HepG2 (cell line): ENCODE measurements around the gene SMAP2. TPM values are rescaled to one million over a fixed set of nuclear protein-coding genes. Genes with fewer than 3 reads are reported as not detected.
A peak's percentile ranks its signal among the peaks of the same experiment; 100 is the strongest.
"Not testable (repeated sequence)": the region's sequence is repeated elsewhere in the genome, so short reads cannot be mapped to it uniquely, and the experiment has no call there.

ENCODE experiments used
- ATAC-seq: fragments of 200-7000 bp; cut with Tn5 transposase; 3 replicates; pipeline ENCODE4 v1.9.1; 2020; ENCODE audit warnings: mild to moderate bottlenecking, moderate library complexity
- BruUV-seq: library from RNA; stranded (reverse); fragments of 400-500 nt; replicated peaks from 2 replicates; lab custom pipeline; 2021; lab: Mats Ljungman, UMichigan
- CTCF ChIA-PET: fragments of 300-600 bp; formaldehyde crosslinking; extraction: SDS; loops from one replicate; lab custom pipeline; 2021; ENCODE audit warnings: low total read pairs, inconsistent platforms, low intra/inter-chr PET ratio; lab: Yijun Ruan, JAX
- POLR2A ChIA-PET: fragments of 350-600 bp; sonication (Branson Sonifier 250); formaldehyde crosslinking; loops from one replicate; lab custom pipeline; 2020; ENCODE audit warnings: antibody characterized with exemption, inconsistent platforms; lab: Yijun Ruan, JAX
- DNase-seq: peaks from one replicate; pipeline ENCODE4 v3.0.0-alpha.2; 2015; ENCODE audit warnings: low spot score
- FAIRE-seq: peaks from 3 replicates; lab custom pipeline; 2011; peaks lifted over from hg19 to GRCh38; lab: Jason Lieb, UNC
- H2AFZ ChIP-seq: one replicate; pipeline ENCODE4 v1.6.1; 2011; ENCODE audit warnings: low read length, inconsistent platforms
- H3K27ac ChIP-seq: fragments of 300-600 bp; 3 replicates; pipeline ENCODE4 v1.8.0; 2011; ENCODE audit warnings: mixed run types, mild to moderate bottlenecking, mixed read lengths, low read length, inconsistent platforms; ENCODE audit not compliant: insufficient read depth; ENCODE audit errors: extremely low read length
- H3K27me3 ChIP-seq, 2 experiments: fragments of 200-600 bp in 1 of 2; 2 replicates in 1 of 2; 3 replicates in 1 of 2; pipeline versions ENCODE4 v1.6.0 to v1.8.0; 2011; ENCODE audit warnings: low read length in 2 of 2, mild to moderate bottlenecking in 2 of 2, moderate library complexity in 2 of 2, inconsistent platforms in 1 of 2; ENCODE audit not compliant: insufficient read depth in 2 of 2, control insufficient read depth in 1 of 2
- H3K36me3 ChIP-seq, 2 experiments: fragments of 200-600 bp in 1 of 2; replicated peaks in 1 of 2; 2 replicates in 1 of 2; 3 replicates in 1 of 2; pipeline versions ENCODE4 v1.5.1 to v1.8.0; 2011; ENCODE audit warnings: low read length in 2 of 2, inconsistent platforms in 1 of 2; ENCODE audit not compliant: insufficient read depth in 2 of 2, control insufficient read depth in 1 of 2
- H3K4me1 ChIP-seq: 2 replicates; pipeline ENCODE4 v1.5.1; 2012; ENCODE audit warnings: low read length, inconsistent platforms; ENCODE audit not compliant: insufficient read depth
- H3K4me2 ChIP-seq: 2 replicates; pipeline ENCODE4 v1.6.0; 2011; ENCODE audit warnings: low read depth, low read length, inconsistent platforms
- H3K4me3 ChIP-seq, 3 experiments: fragments of 200-600 bp in 1 of 3; sonication (generic), shearing (Covaris generic) in 1 of 3; replicated peaks in 1 of 3; 2 replicates each; pipeline ENCODE4 v1.5.1; 2011 to 2016; ENCODE audit warnings: low read length in 3 of 3, inconsistent platforms in 2 of 3, low read depth in 2 of 3, mild to moderate bottlenecking in 2 of 3, control low read depth in 1 of 3, mixed read lengths in 1 of 3; ENCODE audit not compliant: insufficient read depth in 1 of 3
- H3K79me2 ChIP-seq: one replicate; pipeline ENCODE4 v1.6.1; 2011; ENCODE audit warnings: low read length, inconsistent platforms; ENCODE audit not compliant: insufficient read depth
- H3K9ac ChIP-seq: 2 replicates; pipeline ENCODE4 v1.6.0; 2011; ENCODE audit warnings: mild to moderate bottlenecking, low read depth, low read length, inconsistent platforms; ENCODE audit not compliant: insufficient read depth
- H3K9me3 ChIP-seq: 2 replicates; pipeline ENCODE4 v1.5.1; 2012; ENCODE audit warnings: mild to moderate bottlenecking, low read length
- H4K20me1 ChIP-seq: 2 replicates; pipeline ENCODE4 v1.6.0; 2011; ENCODE audit warnings: inconsistent platforms, mild to moderate bottlenecking, low read length, moderate library complexity; ENCODE audit not compliant: insufficient read depth
- HNRNPUL1 ChIP-seq: fragments of 200-400 bp; formaldehyde crosslinking; IDR thresholded peaks from 2 replicates; pipeline ENCODE4 v1.6.1; 2017; ENCODE audit warnings: low read depth, mild to moderate bottlenecking, low read length, moderate library complexity
- PAF1 ChIP-seq: IDR thresholded peaks from 2 replicates; pipeline ENCODE4 v1.6.1; 2016; ENCODE audit warnings: missing genetic modification reagents, missing compliant biosample characterization
- ZBTB38 ChIP-seq: sonication (generic); formaldehyde crosslinking; IDR thresholded peaks from 2 replicates; pipeline ENCODE4 v1.5.1; 2020; ENCODE audit warnings: mild to moderate bottlenecking, missing genetic modification reagents
- ZNF766 ChIP-seq: sonication (generic); formaldehyde crosslinking; IDR thresholded peaks from 2 replicates; pipeline ENCODE4 v1.5.0; 2020; ENCODE audit warnings: missing genetic modification reagents, borderline replicate concordance
- whole genome bisulfite sequencing: methylation state at CpG from one replicate; pipeline ENCODE4 v1.1.6; 2017; ENCODE audit warnings: low lambda C conversion rate; 5-methylcytosine and 5-hydroxymethylcytosine counted together
- in situ Hi-C: cut with HindIII; loops from 2 replicates; pipeline ENCODE4 v1.10.0; 2017; ENCODE audit warnings: low pct_unique_long_range_greater_than_20kb; ENCODE audit not compliant: extremely low pct_ligation_motif_present
- intact Hi-C: fragments of 100-400 bp; cut with micrococcal nuclease; formaldehyde crosslinking; loops from one replicate; pipeline ENCODE4 v1.10.0; 2022; ENCODE audit not compliant: unreplicated experiment
- polyA plus RNA-seq, 8 experiments: library from polyadenylated mRNA; depleted of rRNA in 3 of 8; stranded (reverse) in 7 of 8; unstranded in 1 of 8; fragments of >200 nt; fragmentation: Illumina TruSeq in 4 of 8; extraction: Trizol in 4 of 8; gene quantifications; 2 replicates each; pipeline versions ENCODE4 v1.2.1 to v1.2.3, GENCODE V29; 2011 to 2016; ENCODE audit warnings: low read depth in 4 of 8, missing spikeins in 1 of 8, mixed read lengths in 1 of 8; ENCODE audit not compliant: insufficient read depth in 1 of 8
- total RNA-seq, 5 experiments: library from RNA; depleted of rRNA; stranded (reverse); fragments of >200 nt; fragmentation: Illumina TruSeq; extraction: Trizol; gene quantifications; 2 replicates each; pipeline ENCODE4 v1.2.3, GENCODE V29; 2016; ENCODE audit warnings: low read depth in 1 of 5
- TF ChIP-seq, protein P1 (sequence below): sonication (generic); formaldehyde crosslinking; conservative IDR thresholded peaks from 2 replicates; pipeline ENCODE4 v1.4.0; 2020; ENCODE audit warnings: missing genetic modification reagents
- TF ChIP-seq, protein P2 (sequence below): sonication (generic); formaldehyde crosslinking; IDR thresholded peaks from 2 replicates; pipeline ENCODE4 v1.5.1; 2020; ENCODE audit warnings: mild to moderate bottlenecking, missing genetic modification reagents, moderate library complexity
- TF ChIP-seq, protein P3 (sequence below): sonication (generic); formaldehyde crosslinking; IDR thresholded peaks from 2 replicates; pipeline ENCODE4 v1.9.0; 2022; ENCODE audit warnings: missing genetic modification reagents, mild to moderate bottlenecking, borderline replicate concordance

SMAP2 gene
- total and polyA plus RNA-seq, 2 of the 13 experiments (the other 11 are each of a cell fraction or from before 2014, with no cell fraction given) = 19.0 to 22.3 TPM

DNA sequence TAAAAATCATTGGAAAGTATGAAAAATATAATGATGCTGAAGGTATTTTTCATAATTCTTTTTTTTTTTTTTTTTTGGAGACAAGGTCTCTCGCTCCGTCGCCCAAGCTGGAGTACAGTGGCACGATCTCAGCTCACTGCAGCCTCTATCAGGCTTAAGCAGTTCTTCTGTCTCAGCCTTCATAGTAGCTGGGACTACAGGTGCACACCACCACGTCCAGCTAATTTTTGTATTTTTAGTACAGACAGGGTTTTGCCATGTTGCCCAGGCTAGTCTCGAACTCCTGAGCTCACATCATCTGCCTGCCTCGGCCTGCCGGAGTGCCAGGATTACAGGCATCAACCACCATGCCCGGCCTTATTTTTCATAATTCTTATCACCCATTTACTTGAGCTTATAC is 13.3 kb downstream of the SMAP2 start:
- TF ChIP-seq HNRNPUL1 (no peak), PAF1 (CRISPR knock-in tag) (no peak), ZNF766 (CRISPR knock-in tag) (no peak)
- TF ChIP-seq, protein P1, sequence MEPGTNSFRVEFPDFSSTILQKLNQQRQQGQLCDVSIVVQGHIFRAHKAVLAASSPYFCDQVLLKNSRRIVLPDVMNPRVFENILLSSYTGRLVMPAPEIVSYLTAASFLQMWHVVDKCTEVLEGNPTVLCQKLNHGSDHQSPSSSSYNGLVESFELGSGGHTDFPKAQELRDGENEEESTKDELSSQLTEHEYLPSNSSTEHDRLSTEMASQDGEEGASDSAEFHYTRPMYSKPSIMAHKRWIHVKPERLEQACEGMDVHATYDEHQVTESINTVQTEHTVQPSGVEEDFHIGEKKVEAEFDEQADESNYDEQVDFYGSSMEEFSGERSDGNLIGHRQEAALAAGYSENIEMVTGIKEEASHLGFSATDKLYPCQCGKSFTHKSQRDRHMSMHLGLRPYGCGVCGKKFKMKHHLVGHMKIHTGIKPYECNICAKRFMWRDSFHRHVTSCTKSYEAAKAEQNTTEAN (CRISPR knock-in tag) = no peak
- Histone ChIP-seq H2AFZ (no peak overlapping the region), H3K4me1 (peaks cover 92% of the 10 kb centered on the region), H3K27me3 (no peaks in the 10 kb centered on the region), H3K79me2 (peaks cover 73% of the 10 kb centered on the region), H3K27ac (no peak overlapping the region), H3K4me3 (no peak overlapping the region), H3K4me2 (no peak overlapping the region), H4K20me1 (no peaks in the 10 kb centered on the region), H3K36me3 (no peaks in the 10 kb centered on the region), H3K9me3 (no peaks in the 10 kb centered on the region), H3K9ac (no peak overlapping the region)
- ChIA-PET CTCF (no interaction called here), POLR2A (interaction anchor here (5.7 kb wide), 1 partner anchor 13 kb away, joined by 56 read pairs; the partner anchor contains the start of gene SMAP2)
- ATAC-seq (no peak), DNase-seq (no peak), FAIRE-seq (no peak)
- no TSS peak for BruUV-seq
- intact Hi-C loops (no loop called here), in situ Hi-C loops (no loop called here)
- WGBS = 86% methylated on average over 9 of the region's 9 CpGs

DNA sequence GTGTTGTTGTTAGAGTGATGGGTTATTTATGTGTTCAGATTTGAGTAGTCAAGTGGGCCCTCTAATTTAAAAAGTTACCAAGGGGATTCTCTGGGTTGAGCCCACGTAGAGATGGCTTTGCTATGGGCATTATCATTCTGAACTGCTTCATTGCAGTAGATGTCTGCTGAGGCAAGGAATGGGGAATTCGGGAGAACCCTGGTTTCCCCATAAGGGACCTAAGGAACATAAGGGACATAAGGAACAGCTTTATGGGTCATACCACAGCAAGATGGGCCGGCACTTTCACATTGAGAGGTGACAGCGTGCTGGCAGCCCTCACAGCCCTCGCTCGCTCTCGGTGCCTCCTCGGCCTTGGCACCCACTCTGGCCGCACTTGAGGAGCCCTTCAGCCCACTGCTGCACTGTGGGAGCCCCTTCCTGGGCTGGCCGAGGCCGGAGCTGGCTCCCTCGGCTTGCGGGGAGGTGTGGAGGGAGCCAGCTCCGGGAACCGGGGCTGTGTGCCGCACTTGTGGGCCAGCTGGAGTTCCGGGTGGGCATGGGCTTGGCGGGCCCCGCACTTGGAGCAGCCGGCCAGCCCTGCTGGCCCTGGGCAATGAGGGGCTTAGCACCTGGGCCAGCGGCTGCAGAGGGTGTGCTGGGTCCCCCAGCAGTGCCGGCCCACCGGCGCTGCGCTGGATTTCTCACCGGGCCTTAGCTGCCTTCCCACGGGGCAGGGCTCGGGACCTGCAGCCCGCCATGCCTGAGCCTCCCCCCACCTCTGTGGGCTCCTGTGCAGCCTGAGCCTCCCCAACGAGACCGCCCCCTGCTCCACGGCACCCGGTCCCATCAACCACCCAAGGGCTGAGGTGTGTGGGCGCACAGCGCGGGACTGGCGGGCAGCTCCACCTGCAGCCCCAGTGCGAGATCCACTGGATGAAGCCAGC is 14.1 kb downstream of the SMAP2 start:
- POLR2A ChIA-PET = interaction anchor here (5.7 kb wide), 1 partner anchor 14 kb away, joined by 56 read pairs; the partner anchor contains the start of gene SMAP2
- H3K4me3 ChIP-seq, H4K20me1 ChIP-seq, H3K9ac ChIP-seq, DNase-seq, H3K4me2 ChIP-seq, intact Hi-C loops, FAIRE-seq, BruUV-seq, in situ Hi-C loops, H3K27me3 ChIP-seq, H3K27ac ChIP-seq, CTCF ChIA-PET, H2AFZ ChIP-seq, ATAC-seq, H3K36me3 ChIP-seq, H3K9me3 ChIP-seq: not testable (repeated sequence)
- TF ChIP-seq, protein P2, sequence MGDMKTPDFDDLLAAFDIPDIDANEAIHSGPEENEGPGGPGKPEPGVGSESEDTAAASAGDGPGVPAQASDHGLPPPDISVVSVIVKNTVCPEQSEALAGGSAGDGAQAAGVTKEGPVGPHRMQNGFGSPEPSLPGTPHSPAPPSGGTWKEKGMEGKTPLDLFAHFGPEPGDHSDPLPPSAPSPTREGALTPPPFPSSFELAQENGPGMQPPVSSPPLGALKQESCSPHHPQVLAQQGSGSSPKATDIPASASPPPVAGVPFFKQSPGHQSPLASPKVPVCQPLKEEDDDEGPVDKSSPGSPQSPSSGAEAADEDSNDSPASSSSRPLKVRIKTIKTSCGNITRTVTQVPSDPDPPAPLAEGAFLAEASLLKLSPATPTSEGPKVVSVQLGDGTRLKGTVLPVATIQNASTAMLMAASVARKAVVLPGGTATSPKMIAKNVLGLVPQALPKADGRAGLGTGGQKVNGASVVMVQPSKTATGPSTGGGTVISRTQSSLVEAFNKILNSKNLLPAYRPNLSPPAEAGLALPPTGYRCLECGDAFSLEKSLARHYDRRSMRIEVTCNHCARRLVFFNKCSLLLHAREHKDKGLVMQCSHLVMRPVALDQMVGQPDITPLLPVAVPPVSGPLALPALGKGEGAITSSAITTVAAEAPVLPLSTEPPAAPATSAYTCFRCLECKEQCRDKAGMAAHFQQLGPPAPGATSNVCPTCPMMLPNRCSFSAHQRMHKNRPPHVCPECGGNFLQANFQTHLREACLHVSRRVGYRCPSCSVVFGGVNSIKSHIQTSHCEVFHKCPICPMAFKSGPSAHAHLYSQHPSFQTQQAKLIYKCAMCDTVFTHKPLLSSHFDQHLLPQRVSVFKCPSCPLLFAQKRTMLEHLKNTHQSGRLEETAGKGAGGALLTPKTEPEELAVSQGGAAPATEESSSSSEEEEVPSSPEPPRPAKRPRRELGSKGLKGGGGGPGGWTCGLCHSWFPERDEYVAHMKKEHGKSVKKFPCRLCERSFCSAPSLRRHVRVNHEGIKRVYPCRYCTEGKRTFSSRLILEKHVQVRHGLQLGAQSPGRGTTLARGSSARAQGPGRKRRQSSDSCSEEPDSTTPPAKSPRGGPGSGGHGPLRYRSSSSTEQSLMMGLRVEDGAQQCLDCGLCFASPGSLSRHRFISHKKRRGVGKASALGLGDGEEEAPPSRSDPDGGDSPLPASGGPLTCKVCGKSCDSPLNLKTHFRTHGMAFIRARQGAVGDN (CRISPR knock-in tag) = peak; percentile 24; the same call in 1 of the 2 replicates
- TF ChIP-seq, protein P3, sequence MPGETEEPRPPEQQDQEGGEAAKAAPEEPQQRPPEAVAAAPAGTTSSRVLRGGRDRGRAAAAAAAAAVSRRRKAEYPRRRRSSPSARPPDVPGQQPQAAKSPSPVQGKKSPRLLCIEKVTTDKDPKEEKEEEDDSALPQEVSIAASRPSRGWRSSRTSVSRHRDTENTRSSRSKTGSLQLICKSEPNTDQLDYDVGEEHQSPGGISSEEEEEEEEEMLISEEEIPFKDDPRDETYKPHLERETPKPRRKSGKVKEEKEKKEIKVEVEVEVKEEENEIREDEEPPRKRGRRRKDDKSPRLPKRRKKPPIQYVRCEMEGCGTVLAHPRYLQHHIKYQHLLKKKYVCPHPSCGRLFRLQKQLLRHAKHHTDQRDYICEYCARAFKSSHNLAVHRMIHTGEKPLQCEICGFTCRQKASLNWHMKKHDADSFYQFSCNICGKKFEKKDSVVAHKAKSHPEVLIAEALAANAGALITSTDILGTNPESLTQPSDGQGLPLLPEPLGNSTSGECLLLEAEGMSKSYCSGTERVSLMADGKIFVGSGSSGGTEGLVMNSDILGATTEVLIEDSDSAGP (CRISPR knock-in tag) = 0 out of 2 replicates have a peak, but pooled peaks have one; percentile 18
- TF ChIP-seq ZBTB38 = 0 out of 2 replicates have a peak, but pooled peaks have one; percentile 0
- WGBS = 95% methylated on average over 8 of the region's 38 CpGs
- peaks cover 73% of the 10 kb centered on the region for H3K79me2 ChIP-seq
- peaks cover 91% of the 10 kb centered on the region for H3K4me1 ChIP-seq
